Heart right ventricle (tissue), 16 donors: ENCODE measurements around the gene LRMDA. TPM values are rescaled to one million over a fixed set of nuclear protein-coding genes. Genes with fewer than 3 reads are reported as not detected.

ENCODE experiments used
- ATAC-seq, 8 donors: fragments of 200-7000 bp; cut with Tn5 transposase; one replicate each; pipeline ENCODE4 v1.9.1; 2020; ENCODE audit warnings: mild to moderate bottlenecking in 8 of 8, moderate library complexity in 8 of 8, moderate number of reproducible peaks in 1 of 8
- DNase-seq, 2 donors: peaks; one replicate each; pipeline ENCODE4 v3.0.0-alpha.2; 2020
- H3K27ac ChIP-seq, 10 donors: fragments of 200-600 bp; sonication (generic) in 2 of 10; one replicate each; pipeline versions ENCODE4 v1.5.0 to v1.8.0; 2020 to 2022; ENCODE audit warnings: mild to moderate bottlenecking in 3 of 10
- H3K27me3 ChIP-seq, 7 donors: fragments of 200-600 bp; one replicate each; pipeline ENCODE4 v1.8.0; 2021 to 2022; ENCODE audit warnings: mild to moderate bottlenecking in 2 of 7
- H3K36me3 ChIP-seq, 9 donors: fragments of 200-600 bp; sonication (generic) in 1 of 9; one replicate each; pipeline versions ENCODE4 v1.5.0 to v1.8.0; 2020 to 2022; ENCODE audit warnings: mild to moderate bottlenecking in 2 of 9
- H3K4me1 ChIP-seq, 9 donors: fragments of 200-600 bp; sonication (generic) in 1 of 9; one replicate each; pipeline versions ENCODE4 v1.5.0 to v1.8.0; 2020 to 2022; ENCODE audit warnings: mild to moderate bottlenecking in 4 of 9
- H3K4me3 ChIP-seq, 10 donors: fragments of 200-600 bp; sonication (generic) in 2 of 10; one replicate each; pipeline versions ENCODE4 v1.5.0 to v1.8.0; 2020 to 2022; ENCODE audit warnings: mild to moderate bottlenecking in 7 of 10, moderate library complexity in 2 of 10
- H3K9me3 ChIP-seq, 11 donors: fragments of 200-600 bp in 10 of 11; sonication (generic) in 2 of 11; one replicate each; pipeline versions ENCODE4 v1.5.0 to v1.8.0; 2013 to 2022; ENCODE audit warnings: mild to moderate bottlenecking in 2 of 11, control low read depth in 1 of 11, moderate library complexity in 1 of 11
- CTCF ChIP-seq, 9 donors: fragments of 200-600 bp; sonication (generic) in 2 of 9; IDR thresholded peaks; one replicate each; pipeline versions ENCODE4 v1.5.0 to v1.8.0; 2021 to 2022; ENCODE audit warnings: antibody characterized with exemption in 9 of 9, mild to moderate bottlenecking in 5 of 9, moderate library complexity in 1 of 9
- whole genome bisulfite sequencing, 2 donors: extraction: QIAGEN DNeasy Blood & Tissue Kit; methylation state at CpG; one replicate each; pipeline ENCODE4 v1.1.7; 2013; ENCODE audit warnings: inconsistent platforms in 1 of 2; 5-methylcytosine and 5-hydroxymethylcytosine counted together
- intact Hi-C, 10 donors: fragments of 100-400 bp; cut with DNase I; formaldehyde crosslinking; loops; one replicate each; pipeline versions ENCODE4 v1.11.1 to v1.14.2; 2022
- polyA plus RNA-seq, 2 donors: library from polyadenylated mRNA; stranded (reverse); fragments of 200-250 nt; gene quantifications; one replicate each; pipeline ENCODE4 v1.2.3, GENCODE V29; 2013
- total RNA-seq, 10 donors: library from RNA; stranded (reverse); fragmentation: NEBNext Ultra II Directional in 3 of 10; extraction: Animal tissue kit (Norgen Biotek cat#: 25700) in 3 of 10; gene quantifications; one replicate each; pipeline versions ENCODE4 v1.2.1 to v1.2.4, GENCODE V29; 2021 to 2023
- donor health status: Arrhythmogenic right ventricular cardiomyopathy.
- donor health status: ischemic (EF 13 %, LVEDD 7.1; RV severe dilation, severe dysfunction).
- donor health status: healthy with polysubstance abuse.
- donor health status: DM: no; HTN: yes; CAD: no.
- donor health status: DM: no; HTN: no; CAD: no.
- donor health status: ischemic (EF 25% LVEDD 6.9; RV normal size, moderate dysfunction).
- donor health status: ischemic (EF 25% LVEDD 5.7; RV mildly dilated, moderate dysfunction).
- donor health status: healthy.
- donor health status: DM: yes; HTN: yes; CAD: no.
- donor health status: Ischemic cardiomyopathy.
- donor health status: ischemic (EF 35%, LVEDD 5.7; RV mildly dilated, moderate dysfunction).
- donor health status: nonischemic (EF 11% LVEDD 7.7; RV severe dilation, severe dysfunction).
- donor health status: DM: yes; HTN: yes; CAD: no.
- donor health status: PGD.
- donor health status: ischemic (EF 29% LVEDD 5.4; RV normal size, mild dysfunction).
- donor health status: nonischemic (EF 23%, LVEDD 6.1; RV moderate dilation, normal function).

LRMDA gene
- total and polyA plus RNA-seq, 12 donors: 4.0 to 59.8 (median 12.7) TPM

GRCh38 chr10:76291175-76291574, 859.8 kb downstream of the LRMDA start:
- H3K9me3 ChIP-seq: no peaks in the 10 kb centered on the region
- no peak for TF ChIP-seq CTCF (IDR thresholded peaks at IDR 0.05)
- no peaks in the 10 kb centered on the region for H3K36me3 ChIP-seq
- no peak overlapping the region for H3K27ac ChIP-seq
- peaks cover 0 to 4% (median 0%) of the 10 kb centered on the region in 9 donors for H3K4me1 ChIP-seq
- no peak overlapping the region for H3K4me3 ChIP-seq
- no peaks in the 10 kb centered on the region for H3K27me3 ChIP-seq
- intact Hi-C loops: loop anchor here in 2 of 10 donors (10.0 kb wide), 2 partner anchors 106 to 714 kb away; no protein-coding TSS in a partner anchor
- DNase-seq (no peak), ATAC-seq (no peak)

GRCh38 chr10:76291885-76292284, 860.5 kb downstream of the LRMDA start:
- no peaks in the 10 kb centered on the region for H3K36me3 ChIP-seq
- H3K9me3 ChIP-seq: no peaks in the 10 kb centered on the region
- no peak for TF ChIP-seq CTCF (IDR thresholded peaks at IDR 0.05)
- no peak overlapping the region for H3K27ac ChIP-seq
- WGBS, 2 donors: 82 to 89% methylated on average over 4 of the region's 4 CpGs
- no peak for ATAC-seq
- DNase-seq: no peak
- no peak overlapping the region for H3K4me3 ChIP-seq
- peaks cover 0 to 4% (median 0%) of the 10 kb centered on the region in 9 donors for H3K4me1 ChIP-seq
- no peaks in the 10 kb centered on the region for H3K27me3 ChIP-seq
- intact Hi-C loops: loop anchor here in 2 of 10 donors (10.0 kb wide), 2 partner anchors 107 to 713 kb away; no protein-coding TSS in a partner anchor

GRCh38 chr10:76296957-76297356, 865.5 kb downstream of the LRMDA start:
- 86% methylated on average over 3 of the region's 3 CpGs for WGBS, 2 donors
- H3K36me3 ChIP-seq: no peaks in the 10 kb centered on the region
- intact Hi-C loops: loop anchor here in 2 of 10 donors (10.0 kb wide), 2 partner anchors 112 to 708 kb away; no protein-coding TSS in a partner anchor
- TF ChIP-seq CTCF (IDR thresholded peaks at IDR 0.05): no peak
- H3K9me3 ChIP-seq: no peaks in the 10 kb centered on the region
- DNase-seq (no peak), ATAC-seq (no peak)
- peaks cover 0 to 7% (median 0%) of the 10 kb centered on the region in 9 donors for H3K4me1 ChIP-seq
- no peak overlapping the region for H3K4me3 ChIP-seq
- H3K27ac ChIP-seq: no peak overlapping the region
- H3K27me3 ChIP-seq: no peaks in the 10 kb centered on the region

- H3K36me3 ChIP-seq: no peaks in the 10 kb centered on the region
- intact Hi-C loops: loop anchor here in 2 of 10 donors (10.0 kb wide), 2 partner anchors 113 to 707 kb away; no protein-coding TSS in a partner anchor
- H3K4me1 ChIP-seq: peaks cover 0 to 9% (median 0%) of the 10 kb centered on the region in 9 donors
- ATAC-seq: no peak
- no peak overlapping the region for H3K4me3 ChIP-seq
- no peak for TF ChIP-seq CTCF (IDR thresholded peaks at IDR 0.05)
- DNase-seq: no peak
- H3K27ac ChIP-seq: no peak overlapping the region
- WGBS, 2 donors: 79 to 88% methylated on average over 4 of the region's 4 CpGs
- H3K9me3 ChIP-seq: no peaks in the 10 kb centered on the region
- no peaks in the 10 kb centered on the region for H3K27me3 ChIP-seq
Measured at GRCh38 chr10:76297358-76297757, 865.9 kb downstream of the LRMDA start.
